ELR (cell line): ENCODE data around the gene STAB1.

Source experiments
- DNase-seq: peaks from one replicate; pipeline ENCODE4 v3.0.0-alpha.2; 2015; ENCODE audit warnings: low read depth

STAB1 gene, protein sequence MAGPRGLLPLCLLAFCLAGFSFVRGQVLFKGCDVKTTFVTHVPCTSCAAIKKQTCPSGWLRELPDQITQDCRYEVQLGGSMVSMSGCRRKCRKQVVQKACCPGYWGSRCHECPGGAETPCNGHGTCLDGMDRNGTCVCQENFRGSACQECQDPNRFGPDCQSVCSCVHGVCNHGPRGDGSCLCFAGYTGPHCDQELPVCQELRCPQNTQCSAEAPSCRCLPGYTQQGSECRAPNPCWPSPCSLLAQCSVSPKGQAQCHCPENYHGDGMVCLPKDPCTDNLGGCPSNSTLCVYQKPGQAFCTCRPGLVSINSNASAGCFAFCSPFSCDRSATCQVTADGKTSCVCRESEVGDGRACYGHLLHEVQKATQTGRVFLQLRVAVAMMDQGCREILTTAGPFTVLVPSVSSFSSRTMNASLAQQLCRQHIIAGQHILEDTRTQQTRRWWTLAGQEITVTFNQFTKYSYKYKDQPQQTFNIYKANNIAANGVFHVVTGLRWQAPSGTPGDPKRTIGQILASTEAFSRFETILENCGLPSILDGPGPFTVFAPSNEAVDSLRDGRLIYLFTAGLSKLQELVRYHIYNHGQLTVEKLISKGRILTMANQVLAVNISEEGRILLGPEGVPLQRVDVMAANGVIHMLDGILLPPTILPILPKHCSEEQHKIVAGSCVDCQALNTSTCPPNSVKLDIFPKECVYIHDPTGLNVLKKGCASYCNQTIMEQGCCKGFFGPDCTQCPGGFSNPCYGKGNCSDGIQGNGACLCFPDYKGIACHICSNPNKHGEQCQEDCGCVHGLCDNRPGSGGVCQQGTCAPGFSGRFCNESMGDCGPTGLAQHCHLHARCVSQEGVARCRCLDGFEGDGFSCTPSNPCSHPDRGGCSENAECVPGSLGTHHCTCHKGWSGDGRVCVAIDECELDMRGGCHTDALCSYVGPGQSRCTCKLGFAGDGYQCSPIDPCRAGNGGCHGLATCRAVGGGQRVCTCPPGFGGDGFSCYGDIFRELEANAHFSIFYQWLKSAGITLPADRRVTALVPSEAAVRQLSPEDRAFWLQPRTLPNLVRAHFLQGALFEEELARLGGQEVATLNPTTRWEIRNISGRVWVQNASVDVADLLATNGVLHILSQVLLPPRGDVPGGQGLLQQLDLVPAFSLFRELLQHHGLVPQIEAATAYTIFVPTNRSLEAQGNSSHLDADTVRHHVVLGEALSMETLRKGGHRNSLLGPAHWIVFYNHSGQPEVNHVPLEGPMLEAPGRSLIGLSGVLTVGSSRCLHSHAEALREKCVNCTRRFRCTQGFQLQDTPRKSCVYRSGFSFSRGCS (N-terminal part only)

DNA sequence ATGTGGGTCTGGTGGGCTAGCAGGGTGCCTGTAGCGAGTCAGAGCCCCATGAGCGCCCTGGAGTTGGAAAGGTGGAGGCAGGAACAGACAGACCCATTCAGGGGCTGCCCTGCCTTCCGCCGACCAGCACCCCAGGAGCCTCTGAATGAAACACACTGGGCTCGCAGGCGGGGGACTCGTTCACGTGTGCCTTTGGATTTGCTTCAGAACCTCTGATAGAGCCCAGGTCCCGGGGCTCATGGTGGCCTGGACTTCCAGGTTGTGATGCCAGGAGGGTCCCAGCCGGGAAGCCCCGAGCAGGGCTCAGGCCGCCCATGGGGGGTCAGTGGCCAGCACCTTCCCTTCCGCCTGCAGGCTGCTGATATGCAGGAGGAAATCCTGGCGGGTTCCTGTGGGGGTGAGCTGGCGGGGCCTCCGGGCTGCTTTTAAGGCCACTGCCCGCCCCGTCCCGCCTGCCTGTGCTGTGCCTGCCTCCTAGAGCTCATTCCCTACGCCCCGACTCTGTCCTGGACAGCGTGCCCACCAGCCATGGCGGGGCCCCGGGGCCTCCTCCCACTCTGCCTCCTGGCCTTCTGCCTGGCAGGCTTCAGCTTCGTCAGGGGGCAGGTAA is at the start of gene STAB1:
Gene STAB1, plus strand, starts transcription at position 453 of the 610 bp plus-strand sequence. Its CDS starts 76 bp downstream, at position 529.
- no peak for DNase-seq

DNA sequence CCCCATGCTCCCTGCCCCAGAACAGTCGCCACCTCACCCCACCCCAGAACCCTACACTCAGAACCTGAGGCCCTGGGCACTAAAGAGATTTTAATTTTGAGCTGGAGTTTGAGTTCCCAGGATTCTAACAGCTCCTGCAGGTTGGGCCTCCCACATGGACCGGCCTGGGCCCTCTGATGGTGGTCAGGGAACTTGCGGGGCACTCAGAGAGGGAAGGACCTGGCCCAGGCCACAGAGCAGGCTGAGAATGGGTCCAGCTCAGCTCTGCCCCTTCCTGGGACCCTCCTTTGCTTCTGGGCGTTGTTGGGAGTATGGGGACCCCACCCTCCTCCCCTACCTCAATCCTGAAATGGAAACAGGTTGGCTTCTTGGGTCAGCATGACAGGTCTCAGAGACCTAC is 49.1 kb upstream of the STAB1 start:
- DNase-seq = no peak

DNA sequence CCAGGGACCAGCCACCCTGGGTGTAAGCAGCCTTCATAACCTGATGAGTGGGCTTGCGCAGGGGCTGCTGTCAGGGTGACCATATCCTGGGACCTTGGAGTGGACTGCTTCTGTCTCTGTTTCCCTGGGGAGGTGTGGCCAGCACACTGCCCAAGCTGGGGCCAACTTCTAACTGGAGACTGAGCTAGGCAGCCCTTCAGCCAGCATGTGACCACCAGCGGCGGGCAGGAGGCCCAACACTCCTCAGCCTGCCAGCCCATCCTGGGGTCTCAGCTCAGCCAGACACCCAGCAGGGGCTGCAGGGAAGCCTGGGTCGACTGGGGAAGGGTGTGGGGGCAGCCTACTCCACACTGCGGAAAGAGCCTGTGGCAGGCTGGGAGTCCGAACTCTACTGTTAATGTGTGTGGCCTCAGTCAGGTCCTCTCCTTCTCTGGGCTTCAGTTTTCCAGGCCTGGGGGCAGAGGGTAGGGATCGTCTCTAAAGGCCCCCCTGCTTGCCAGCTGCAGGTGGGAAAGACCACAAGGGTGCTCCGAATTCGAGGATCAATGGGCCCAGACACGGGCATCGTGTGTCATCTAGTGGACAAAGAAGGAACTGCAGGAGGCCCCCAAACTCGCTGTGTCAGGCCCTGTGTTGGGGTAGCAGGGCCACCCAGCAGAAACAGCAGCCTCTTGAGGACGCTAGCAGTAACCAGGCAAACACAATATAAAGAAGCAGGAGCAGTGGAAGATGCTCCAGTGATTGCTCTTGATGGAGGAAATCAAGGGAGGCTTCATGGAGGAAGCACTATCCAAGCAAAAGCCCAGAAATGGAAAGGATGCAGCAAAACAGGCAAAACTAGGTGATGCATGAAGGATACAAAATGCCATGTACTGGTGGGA is 48.3 kb upstream of the STAB1 start:
- DNase-seq = peak; percentile 72

DNA sequence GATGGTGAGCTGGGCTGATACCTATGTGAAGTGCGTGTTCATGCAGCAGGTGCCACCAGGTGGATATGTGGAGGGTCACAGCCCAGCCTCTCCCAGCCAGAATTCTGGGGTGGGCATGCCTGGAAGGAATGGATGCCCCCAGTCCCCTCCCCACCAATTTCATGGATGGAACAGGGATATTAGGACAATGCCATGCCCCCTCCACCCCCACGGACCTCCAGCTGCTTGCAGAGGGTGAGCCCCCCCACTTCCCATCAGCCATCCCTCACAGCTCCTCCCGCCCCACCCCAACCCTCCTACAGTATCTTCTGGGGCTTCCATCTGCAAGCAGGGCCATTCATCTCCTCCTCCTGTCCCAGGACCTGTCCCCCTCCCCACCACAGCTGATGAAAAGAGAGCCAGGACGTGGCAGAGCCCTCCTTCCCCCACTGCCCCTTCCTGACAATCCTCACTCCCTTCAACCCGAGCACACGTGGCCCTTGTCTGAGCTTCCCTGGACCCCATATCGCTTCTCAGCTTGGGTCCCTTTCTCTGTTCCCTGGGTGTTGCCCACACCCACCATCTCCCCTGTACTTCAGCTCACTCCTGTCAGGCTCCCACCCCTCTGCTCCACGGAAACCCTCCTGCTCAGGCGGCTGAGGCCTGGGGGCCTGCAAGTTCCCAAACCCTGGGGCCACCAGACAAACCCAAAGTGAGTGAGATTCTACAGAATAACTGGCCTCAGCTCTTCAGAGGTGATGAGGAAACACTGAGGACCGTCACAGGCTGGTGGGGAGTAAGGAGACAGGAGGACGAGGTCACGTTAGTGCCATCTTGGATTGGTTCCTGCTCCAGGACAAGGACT is 47.4 kb upstream of the STAB1 start:
- DNase-seq = no peak

DNA sequence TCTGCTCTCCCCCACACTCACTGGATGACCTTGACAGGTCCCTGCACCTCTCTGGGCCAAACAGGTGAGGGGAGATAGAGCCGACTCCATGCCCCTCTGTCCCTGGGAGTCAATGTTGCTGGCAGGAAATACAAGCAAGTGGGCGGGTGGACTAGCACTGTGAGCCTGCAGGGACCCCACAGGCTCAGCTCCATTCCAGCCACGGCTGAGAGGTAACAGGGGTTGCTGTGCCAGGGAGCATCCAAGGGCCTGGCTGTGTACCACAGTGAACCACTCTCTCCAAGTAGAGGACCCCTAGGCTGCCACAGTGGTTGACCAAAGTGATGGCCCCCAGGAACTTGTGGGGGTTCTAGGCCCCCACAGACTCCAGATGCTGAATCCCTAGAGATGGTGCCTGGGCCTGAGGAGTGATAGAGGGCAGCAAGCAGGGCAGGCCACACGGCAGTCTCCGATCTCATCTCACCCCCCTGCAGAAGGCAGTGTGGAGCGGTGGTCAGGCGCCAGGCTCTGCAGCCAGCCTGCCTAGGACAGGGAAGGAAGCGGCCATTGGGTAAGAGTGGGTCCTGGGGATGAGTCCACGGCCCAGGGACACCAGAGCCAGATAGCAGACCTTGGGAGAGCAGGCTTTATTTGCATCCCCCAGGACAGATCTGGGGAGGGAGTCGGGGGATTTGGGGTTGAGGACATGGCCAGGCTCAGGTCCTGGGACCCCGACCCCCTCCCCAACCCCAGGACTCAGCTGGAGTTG is 44.5 kb upstream of the STAB1 start:
- no peak for DNase-seq

DNA sequence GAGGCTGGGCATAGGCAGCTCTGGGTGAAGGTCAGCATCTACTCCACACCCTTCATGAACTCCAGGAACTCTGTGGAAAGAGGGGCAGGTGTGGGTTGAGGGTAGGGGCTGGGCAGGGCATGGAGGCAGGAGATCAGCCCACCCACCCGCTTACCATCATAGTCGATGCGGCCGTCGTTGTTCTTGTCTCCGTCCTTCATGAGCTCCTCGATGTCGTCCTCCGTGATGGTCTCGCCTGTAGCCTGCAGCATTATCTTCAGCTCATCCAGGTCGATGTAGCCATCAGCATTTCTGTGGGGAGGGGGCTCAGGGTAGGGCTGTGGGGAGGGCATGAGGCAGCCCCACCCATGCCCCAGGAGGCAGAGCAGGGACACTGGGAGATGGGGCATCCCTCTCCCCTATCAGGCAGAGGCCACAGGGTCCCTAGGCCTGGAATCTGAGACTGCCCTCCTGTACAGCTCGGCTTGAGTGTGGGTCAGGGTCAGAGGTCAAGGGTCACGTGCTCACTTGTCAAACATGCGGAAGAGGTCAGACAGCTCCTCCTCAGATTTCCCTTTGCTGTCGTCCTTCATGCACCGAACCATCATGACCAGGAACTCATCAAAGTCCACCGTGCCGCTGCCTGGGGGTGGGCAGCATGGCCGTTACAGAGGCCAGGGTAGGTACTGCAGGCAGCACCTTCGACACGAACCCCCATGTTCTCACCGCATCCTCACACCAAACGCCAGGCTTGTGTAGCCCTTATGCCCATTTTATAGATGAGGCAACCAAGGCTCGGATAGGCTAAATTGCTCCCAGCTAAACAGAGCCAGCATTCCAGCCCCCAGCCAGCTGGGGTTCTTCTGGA is 43.7 kb upstream of the STAB1 start:
- no peak for DNase-seq

DNA sequence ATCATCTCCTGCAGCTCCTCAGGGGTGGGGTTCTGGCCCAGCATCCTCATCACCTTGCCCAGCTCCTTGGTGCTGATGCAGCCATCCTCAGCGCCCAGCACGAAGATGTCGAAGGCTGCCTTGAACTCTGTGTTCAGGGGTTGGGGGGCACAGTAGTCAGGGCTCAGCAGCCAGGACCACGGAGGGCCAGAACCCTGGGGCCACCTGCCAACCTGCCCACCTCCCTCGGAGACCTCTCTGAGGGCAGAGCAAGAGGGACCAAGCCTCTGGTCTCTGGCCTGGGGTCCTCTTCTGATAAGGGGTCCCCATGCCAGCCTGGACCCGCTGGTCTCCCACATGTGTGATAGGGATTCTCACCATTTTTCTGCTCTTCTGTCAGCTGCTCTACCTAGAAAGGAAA is 43.0 kb upstream of the STAB1 start:
- DNase-seq = no peak

DNA sequence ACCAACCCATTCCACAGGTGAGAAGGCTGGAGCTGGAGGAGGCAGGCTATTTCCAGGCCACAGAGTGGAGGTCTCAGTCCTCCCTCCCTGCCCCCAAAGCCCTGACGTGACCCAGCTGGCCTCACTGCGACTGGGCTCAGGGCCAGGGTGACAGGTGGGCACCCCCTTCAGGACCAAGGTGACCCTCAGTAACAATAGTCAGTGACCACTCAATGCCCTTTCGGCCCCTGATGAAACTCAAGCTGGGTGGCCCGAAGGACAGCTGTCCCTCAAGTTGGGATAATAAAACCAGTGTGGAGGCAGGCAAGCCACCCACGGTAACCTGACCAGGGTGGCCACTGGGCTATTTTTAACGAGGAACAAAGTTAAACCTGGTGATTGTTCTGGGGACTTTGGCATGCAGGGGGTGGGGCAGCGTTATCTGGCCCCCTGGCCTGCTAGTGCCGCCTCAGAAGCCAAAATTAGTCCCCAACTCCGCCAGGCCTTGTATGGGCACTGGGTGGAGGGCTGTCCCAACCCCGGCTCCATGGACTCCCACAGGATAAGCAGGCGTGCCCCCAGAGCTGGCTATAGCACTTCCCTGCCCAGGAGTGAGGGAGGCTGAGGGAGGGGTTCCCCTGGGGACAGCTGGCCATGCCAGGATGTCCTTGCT is 42.4 kb upstream of the STAB1 start:
- no peak for DNase-seq

DNA sequence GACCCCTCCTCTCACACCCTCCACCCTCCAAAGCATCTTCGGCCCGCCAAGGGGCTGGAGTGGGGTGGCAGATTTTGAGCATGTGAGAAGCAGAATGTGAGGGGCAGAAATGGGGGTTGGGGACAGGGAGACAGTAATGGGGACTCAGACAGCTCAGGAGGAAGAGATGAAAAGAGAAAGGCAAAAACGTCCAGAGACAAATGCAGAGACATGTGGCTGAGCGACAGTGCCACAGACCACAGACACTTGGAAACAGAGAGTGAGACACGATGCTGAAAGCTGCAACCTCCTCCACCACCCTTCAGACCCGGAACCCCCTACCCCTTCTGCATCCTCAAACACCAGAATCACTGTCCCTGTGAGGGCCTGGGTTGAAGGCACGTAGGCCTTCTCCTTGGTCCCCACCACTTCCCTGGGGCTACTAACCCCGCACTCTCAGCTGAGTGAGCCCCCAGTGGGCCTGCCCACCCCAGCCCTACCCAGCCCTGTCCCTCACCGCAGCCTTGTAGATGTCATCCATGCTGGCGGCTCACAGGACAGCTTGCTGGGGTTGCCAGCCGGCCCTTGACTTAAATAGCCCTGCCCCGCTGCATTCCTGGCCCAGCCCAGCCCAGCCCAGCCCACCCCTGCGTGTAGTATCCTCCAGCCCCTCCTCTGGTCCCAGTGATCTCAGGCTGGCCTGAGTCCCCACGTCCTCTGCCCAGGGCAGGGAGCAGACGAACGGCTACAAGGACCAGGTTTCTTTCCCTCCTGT is 41.5 kb upstream of the STAB1 start, which contains the start of gene TNNC1:
Gene TNNC1, minus strand, starts transcription at position 546 of the 754 bp plus-strand sequence. Its CDS starts 26 bp downstream, at position 520.
- DNase-seq = no peak

DNA sequence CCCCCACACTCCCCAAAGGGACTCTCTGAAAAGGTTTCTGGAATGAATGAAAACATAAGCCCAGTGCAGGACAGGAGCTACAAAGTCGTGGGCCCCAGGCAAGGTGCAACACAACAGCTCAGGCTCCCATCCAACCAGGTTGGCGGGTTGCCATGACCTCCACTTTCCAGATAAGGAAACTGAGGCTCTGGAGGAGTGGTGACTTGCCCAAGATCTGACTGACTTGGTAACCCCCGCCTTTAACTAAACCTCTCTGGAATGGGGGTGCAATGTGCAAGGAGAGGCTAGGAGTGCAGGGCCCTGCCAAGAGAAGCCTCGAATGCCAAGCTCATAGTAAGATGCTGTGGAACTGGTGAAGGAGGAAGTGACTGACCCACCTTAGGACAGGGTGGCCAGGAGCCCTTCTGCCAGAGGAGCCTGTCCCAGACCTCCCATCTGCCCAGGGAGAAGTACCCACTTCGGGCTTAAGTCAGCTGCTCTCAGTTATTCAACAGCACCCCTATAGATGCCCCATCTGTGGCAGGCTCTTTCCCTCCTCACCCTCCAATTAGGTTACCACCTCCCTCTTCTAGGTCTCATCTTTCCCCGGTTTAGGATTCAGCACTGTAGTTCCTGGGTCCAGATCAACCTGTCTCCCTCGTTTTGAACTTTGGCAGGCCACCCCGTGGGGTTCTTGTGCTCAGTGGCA is 40.7 kb upstream of the STAB1 start:
- DNase-seq = no peak

DNA sequence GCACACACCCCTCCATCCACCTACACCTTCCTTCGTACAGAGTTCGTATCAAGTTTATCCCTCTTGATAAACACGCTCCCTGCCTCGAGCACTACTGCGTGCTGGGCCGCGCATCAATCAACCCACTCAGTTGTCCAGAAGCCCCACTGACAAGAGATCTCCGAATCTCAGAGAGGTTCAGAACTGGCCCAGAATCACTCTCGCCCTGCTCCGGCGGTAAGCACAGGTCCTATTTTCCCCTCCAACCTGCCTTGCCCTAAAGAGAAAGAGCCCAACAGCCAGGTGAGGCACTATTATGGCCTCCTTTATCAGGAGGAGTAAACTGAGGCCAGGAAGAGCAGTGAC is 40.2 kb upstream of the STAB1 start:
- no peak for DNase-seq

DNA sequence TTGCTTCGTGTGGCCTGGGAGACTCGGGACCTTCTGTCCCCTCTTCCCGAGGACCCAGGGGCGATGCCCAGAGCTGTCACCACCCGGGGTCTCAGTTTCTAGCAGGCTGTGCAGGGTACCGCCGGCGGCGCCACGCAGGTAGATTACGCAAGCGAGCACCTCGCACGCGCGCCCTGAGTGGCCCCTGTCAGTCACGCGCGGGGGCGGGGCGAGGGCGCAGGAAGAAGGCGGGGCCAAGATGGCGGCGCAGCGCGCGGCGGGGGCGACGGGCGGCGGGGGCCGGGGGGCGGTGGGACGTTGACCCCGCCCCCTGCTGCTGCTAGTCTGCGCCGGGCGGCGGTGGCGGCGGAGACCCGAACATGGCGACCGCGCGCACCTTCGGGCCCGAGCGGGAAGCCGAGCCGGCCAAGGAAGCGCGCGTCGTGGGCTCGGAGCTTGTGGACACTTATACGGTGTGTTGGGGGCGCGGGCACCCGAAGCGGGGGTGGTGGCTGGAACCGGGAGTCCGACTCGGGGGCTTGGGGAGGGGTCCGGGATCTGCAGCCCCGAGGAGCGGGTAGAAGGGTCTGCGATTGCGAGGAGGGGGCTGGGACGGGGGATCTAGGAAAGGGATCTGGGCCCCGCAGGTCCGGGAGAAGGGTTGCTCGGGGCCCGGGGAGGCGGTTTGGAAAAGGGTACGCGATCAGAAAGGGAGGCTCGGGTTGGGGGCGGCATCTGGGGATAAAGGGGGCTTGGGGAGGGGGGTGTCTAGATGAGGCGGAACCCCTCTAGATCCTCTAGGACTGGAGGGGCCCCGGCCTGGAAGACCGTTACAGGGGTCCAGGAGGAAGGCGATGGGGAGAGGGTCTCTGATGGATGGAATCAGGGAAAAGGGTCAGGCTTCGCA is 39.6 kb upstream of the STAB1 start, which contains the start of gene NISCH:
Gene NISCH, plus strand, starts transcription at position 322 of the 886 bp plus-strand sequence. Its CDS starts 38 bp downstream, at position 360.
- DNase-seq = peak; percentile 85

DNA sequence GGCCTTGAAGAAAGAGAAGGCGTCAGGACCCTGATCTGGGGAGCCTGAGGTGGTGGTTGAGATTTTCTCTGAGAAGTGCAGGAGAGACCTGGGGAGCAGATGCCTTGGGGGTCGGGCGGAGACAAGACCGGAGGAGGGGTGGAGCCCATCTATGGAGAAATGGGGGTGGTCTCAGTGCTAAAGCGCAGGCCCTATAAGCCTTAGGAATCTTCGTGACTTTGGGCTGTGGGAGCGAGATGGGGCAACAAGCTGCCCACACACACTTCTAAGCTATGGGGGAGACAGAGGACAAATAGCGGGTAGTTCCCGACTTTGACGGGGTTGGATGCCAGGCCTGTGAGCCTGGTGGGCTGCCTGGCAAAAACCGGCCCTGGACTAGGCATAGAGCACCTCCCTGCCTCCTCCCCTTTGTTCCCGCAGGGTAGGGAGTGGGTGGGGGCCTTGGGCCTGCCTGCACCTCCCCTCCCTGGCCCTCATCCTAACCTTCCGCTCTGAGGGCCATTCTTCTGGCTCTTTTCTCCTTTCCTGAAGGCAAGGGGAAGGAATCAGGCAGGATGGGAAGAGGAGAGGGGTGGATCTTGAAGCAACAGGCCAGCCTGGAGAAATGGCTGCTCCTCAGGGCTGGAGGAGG is 38.9 kb upstream of the STAB1 start:
- DNase-seq = peak; percentile 24

DNA sequence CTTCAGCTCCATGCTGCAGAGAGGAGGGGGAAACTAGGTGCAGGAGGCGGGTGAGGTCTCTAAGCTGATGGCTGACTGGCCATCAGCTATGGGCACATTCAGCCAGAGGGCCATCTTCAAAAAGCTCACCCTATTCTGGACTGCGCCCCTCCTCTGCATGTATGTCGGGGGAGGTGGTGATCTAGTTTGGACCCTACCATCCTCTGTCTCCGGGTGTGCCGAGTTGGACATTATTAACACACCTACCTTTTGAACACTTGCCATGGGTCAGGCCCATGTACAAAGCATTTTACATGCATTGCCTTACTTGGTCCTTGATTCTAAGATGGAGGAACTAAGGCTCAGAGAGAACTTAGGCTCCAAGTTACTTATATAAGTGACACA is 38.3 kb upstream of the STAB1 start:
- no peak for DNase-seq
